HepG2 (cell line): ENCODE results near the gene NR1H2. TPM values are rescaled to one million over a fixed set of nuclear protein-coding genes. Genes with fewer than 3 reads are reported as not detected.
A peak's percentile ranks its signal among the peaks of the same experiment; 100 is the strongest.

Source experiments
- CBFB ChIP-seq: sonication (generic); formaldehyde crosslinking; IDR thresholded peaks from 2 replicates; pipeline ENCODE4 v1.4.0; 2020; ENCODE audit warnings: missing genetic modification reagents
- CREM ChIP-seq, 2 experiments: sonication (generic) in 1 of 2; formaldehyde crosslinking in 1 of 2; IDR thresholded peaks; 2 replicates each; pipeline versions ENCODE4 v1.4.0 to v1.6.1; 2016 to 2020; ENCODE audit warnings: antibody characterized with exemption in 1 of 2, mild to moderate bottlenecking in 1 of 2, missing genetic modification reagents in 1 of 2
- DPF2 ChIP-seq: sonication (generic); formaldehyde crosslinking; IDR thresholded peaks from 2 replicates; pipeline ENCODE4 v1.4.0; 2020; ENCODE audit warnings: mild to moderate bottlenecking, low read depth, missing genetic modification reagents, borderline replicate concordance
- FOXO1 ChIP-seq: sonication (generic); formaldehyde crosslinking; IDR thresholded peaks from 2 replicates; pipeline ENCODE4 v1.4.0; 2020; ENCODE audit warnings: missing genetic modification reagents
- KLF9 ChIP-seq: IDR thresholded peaks from 2 replicates; pipeline ENCODE4 v1.6.1; 2016; ENCODE audit warnings: low read depth
- LBX2 ChIP-seq: sonication (generic); formaldehyde crosslinking; IDR thresholded peaks from 2 replicates; pipeline ENCODE4 v1.5.0; 2020; ENCODE audit warnings: missing genetic modification reagents, mild to moderate bottlenecking, borderline replicate concordance
- NCOA5 ChIP-seq: sonication (generic); formaldehyde crosslinking; IDR thresholded peaks from 2 replicates; pipeline ENCODE4 v1.4.0; 2020; ENCODE audit warnings: missing genetic modification reagents
- SP2 ChIP-seq: sonication (generic); formaldehyde crosslinking; IDR thresholded peaks from 2 replicates; pipeline ENCODE4 v1.5.1; 2020; ENCODE audit warnings: mild to moderate bottlenecking, missing genetic modification reagents
- YY1 ChIP-seq: IDR thresholded peaks from 2 replicates; pipeline ENCODE4 v1.6.1; 2011; ENCODE audit warnings: low read length, low read depth, moderate library complexity, mild to moderate bottlenecking; ENCODE audit not compliant: insufficient read depth, insufficient replicate concordance
- ZEB1 ChIP-seq: IDR thresholded peaks from 2 replicates; pipeline ENCODE4 v1.6.1; 2012; ENCODE audit warnings: mild to moderate bottlenecking, low read depth, inconsistent platforms; ENCODE audit not compliant: insufficient replicate concordance
- ZNF761 ChIP-seq: sonication (generic); formaldehyde crosslinking; conservative IDR thresholded peaks from 2 replicates; pipeline ENCODE4 v1.4.0; 2020; ENCODE audit warnings: mild to moderate bottlenecking, missing genetic modification reagents
- polyA plus RNA-seq, 8 experiments: library from polyadenylated mRNA; depleted of rRNA in 3 of 8; stranded (reverse) in 7 of 8; unstranded in 1 of 8; fragments of >200 nt; fragmentation: Illumina TruSeq in 4 of 8; extraction: Trizol in 4 of 8; gene quantifications; 2 replicates each; pipeline versions ENCODE4 v1.2.1 to v1.2.3, GENCODE V29; 2011 to 2016; ENCODE audit warnings: low read depth in 4 of 8, missing spikeins in 1 of 8, mixed read lengths in 1 of 8; ENCODE audit not compliant: insufficient read depth in 1 of 8
- total RNA-seq, 5 experiments: library from RNA; depleted of rRNA; stranded (reverse); fragments of >200 nt; fragmentation: Illumina TruSeq; extraction: Trizol; gene quantifications; 2 replicates each; pipeline ENCODE4 v1.2.3, GENCODE V29; 2016; ENCODE audit warnings: low read depth in 1 of 5
- TF ChIP-seq, protein P1 (sequence below): sonication (generic); formaldehyde crosslinking; IDR thresholded peaks from 2 replicates; pipeline ENCODE4 v1.5.0; 2020; ENCODE audit warnings: missing genetic modification reagents
- TF ChIP-seq, protein P2 (sequence below): IDR thresholded peaks from 2 replicates; pipeline ENCODE4 v1.6.1; 2016; ENCODE audit warnings: missing compliant biosample characterization, missing genetic modification reagents, borderline replicate concordance
- TF ChIP-seq, protein P3 (sequence below): sonication (generic); formaldehyde crosslinking; IDR thresholded peaks from 2 replicates; pipeline ENCODE4 v1.4.0; 2020; ENCODE audit warnings: mild to moderate bottlenecking, missing genetic modification reagents
- TF ChIP-seq, protein P4 (sequence below): sonication (generic); formaldehyde crosslinking; IDR thresholded peaks from 2 replicates; pipeline ENCODE4 v1.4.0; 2020; ENCODE audit warnings: missing genetic modification reagents
- TF ChIP-seq, protein P5 (sequence below): sonication (generic); formaldehyde crosslinking; IDR thresholded peaks from 2 replicates; pipeline ENCODE4 v1.4.0; 2020; ENCODE audit warnings: mild to moderate bottlenecking, low read depth, missing genetic modification reagents

NR1H2 gene
- total and polyA plus RNA-seq, 2 of the 13 experiments (the other 11 are each of a cell fraction or from before 2014, with no cell fraction given) = 10.3 to 13.5 TPM

- no peak for TF ChIP-seq LBX2 (CRISPR knock-in tag)
- TF ChIP-seq, protein P1, sequence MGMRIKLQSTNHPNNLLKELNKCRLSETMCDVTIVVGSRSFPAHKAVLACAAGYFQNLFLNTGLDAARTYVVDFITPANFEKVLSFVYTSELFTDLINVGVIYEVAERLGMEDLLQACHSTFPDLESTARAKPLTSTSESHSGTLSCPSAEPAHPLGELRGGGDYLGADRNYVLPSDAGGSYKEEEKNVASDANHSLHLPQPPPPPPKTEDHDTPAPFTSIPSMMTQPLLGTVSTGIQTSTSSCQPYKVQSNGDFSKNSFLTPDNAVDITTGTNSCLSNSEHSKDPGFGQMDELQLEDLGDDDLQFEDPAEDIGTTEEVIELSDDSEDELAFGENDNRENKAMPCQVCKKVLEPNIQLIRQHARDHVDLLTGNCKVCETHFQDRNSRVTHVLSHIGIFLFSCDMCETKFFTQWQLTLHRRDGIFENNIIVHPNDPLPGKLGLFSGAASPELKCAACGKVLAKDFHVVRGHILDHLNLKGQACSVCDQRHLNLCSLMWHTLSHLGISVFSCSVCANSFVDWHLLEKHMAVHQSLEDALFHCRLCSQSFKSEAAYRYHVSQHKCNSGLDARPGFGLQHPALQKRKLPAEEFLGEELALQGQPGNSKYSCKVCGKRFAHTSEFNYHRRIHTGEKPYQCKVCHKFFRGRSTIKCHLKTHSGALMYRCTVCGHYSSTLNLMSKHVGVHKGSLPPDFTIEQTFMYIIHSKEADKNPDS (CRISPR knock-in tag) = no peak
- no peak for TF ChIP-seq ZNF761 (CRISPR knock-in tag)
- 0 out of 2 replicates have a peak, but pooled peaks have one; percentile 15 for TF ChIP-seq CBFB (CRISPR knock-in tag)
- peak; percentile 32; the same call in 1 of the 2 replicates for TF ChIP-seq FOXO1 (CRISPR knock-in tag)
- TF ChIP-seq DPF2 (CRISPR knock-in tag) = no peak
- TF ChIP-seq CREM (IDR thresholded peaks at IDR 0.05) = peak; percentile 92
- TF ChIP-seq CREM (CRISPR knock-in tag; IDR thresholded peaks at IDR 0.05) = peak; percentile 58; the same call in 1 of the 2 replicates
- TF ChIP-seq KLF9 = no peak
- no peak for TF ChIP-seq SP2 (CRISPR knock-in tag)
- no peak for TF ChIP-seq NCOA5
- TF ChIP-seq, protein P2, sequence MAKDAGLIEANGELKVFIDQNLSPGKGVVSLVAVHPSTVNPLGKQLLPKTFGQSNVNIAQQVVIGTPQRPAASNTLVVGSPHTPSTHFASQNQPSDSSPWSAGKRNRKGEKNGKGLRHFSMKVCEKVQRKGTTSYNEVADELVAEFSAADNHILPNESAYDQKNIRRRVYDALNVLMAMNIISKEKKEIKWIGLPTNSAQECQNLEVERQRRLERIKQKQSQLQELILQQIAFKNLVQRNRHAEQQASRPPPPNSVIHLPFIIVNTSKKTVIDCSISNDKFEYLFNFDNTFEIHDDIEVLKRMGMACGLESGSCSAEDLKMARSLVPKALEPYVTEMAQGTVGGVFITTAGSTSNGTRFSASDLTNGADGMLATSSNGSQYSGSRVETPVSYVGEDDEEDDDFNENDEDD (CRISPR knock-in tag) = peak; percentile 61; the same call in 1 of the 2 replicates
- TF ChIP-seq, protein P3, sequence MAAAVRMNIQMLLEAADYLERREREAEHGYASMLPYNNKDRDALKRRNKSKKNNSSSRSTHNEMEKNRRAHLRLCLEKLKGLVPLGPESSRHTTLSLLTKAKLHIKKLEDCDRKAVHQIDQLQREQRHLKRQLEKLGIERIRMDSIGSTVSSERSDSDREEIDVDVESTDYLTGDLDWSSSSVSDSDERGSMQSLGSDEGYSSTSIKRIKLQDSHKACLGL (CRISPR knock-in tag) = no peak
- TF ChIP-seq, protein P4, sequence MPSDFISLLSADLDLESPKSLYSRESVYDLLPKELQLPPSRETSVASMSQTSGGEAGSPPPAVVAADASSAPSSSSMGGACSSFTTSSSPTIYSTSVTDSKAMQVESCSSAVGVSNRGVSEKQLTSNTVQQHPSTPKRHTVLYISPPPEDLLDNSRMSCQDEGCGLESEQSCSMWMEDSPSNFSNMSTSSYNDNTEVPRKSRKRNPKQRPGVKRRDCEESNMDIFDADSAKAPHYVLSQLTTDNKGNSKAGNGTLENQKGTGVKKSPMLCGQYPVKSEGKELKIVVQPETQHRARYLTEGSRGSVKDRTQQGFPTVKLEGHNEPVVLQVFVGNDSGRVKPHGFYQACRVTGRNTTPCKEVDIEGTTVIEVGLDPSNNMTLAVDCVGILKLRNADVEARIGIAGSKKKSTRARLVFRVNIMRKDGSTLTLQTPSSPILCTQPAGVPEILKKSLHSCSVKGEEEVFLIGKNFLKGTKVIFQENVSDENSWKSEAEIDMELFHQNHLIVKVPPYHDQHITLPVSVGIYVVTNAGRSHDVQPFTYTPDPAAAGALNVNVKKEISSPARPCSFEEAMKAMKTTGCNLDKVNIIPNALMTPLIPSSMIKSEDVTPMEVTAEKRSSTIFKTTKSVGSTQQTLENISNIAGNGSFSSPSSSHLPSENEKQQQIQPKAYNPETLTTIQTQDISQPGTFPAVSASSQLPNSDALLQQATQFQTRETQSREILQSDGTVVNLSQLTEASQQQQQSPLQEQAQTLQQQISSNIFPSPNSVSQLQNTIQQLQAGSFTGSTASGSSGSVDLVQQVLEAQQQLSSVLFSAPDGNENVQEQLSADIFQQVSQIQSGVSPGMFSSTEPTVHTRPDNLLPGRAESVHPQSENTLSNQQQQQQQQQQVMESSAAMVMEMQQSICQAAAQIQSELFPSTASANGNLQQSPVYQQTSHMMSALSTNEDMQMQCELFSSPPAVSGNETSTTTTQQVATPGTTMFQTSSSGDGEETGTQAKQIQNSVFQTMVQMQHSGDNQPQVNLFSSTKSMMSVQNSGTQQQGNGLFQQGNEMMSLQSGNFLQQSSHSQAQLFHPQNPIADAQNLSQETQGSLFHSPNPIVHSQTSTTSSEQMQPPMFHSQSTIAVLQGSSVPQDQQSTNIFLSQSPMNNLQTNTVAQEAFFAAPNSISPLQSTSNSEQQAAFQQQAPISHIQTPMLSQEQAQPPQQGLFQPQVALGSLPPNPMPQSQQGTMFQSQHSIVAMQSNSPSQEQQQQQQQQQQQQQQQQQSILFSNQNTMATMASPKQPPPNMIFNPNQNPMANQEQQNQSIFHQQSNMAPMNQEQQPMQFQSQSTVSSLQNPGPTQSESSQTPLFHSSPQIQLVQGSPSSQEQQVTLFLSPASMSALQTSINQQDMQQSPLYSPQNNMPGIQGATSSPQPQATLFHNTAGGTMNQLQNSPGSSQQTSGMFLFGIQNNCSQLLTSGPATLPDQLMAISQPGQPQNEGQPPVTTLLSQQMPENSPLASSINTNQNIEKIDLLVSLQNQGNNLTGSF (CRISPR knock-in tag) = no peak
- TF ChIP-seq, protein P5, sequence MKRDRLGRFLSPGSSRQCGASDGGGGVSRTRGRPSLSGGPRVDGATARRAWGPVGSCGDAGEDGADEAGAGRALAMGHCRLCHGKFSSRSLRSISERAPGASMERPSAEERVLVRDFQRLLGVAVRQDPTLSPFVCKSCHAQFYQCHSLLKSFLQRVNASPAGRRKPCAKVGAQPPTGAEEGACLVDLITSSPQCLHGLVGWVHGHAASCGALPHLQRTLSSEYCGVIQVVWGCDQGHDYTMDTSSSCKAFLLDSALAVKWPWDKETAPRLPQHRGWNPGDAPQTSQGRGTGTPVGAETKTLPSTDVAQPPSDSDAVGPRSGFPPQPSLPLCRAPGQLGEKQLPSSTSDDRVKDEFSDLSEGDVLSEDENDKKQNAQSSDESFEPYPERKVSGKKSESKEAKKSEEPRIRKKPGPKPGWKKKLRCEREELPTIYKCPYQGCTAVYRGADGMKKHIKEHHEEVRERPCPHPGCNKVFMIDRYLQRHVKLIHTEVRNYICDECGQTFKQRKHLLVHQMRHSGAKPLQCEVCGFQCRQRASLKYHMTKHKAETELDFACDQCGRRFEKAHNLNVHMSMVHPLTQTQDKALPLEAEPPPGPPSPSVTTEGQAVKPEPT = no peak
- TF ChIP-seq ZEB1 = no peak
- TF ChIP-seq YY1 = no peak
These were observed 55.3 kb downstream of the NR1H2 start (continued) for GRCh38 chr19:50431343-50432220.
